HepG2 (cell line): Measurements from ENCODE around the gene TUBG2. TPM values are rescaled to one million over a fixed set of nuclear protein-coding genes. Genes with fewer than 3 reads are reported as not detected.

Source experiments
- ARID3A ChIP-seq: IDR thresholded peaks from 2 replicates; pipeline ENCODE4 v1.6.1; 2012; ENCODE audit warnings: low read depth, low read length, improper control_type of control experiment
- ATF2 ChIP-seq: sonication (generic); formaldehyde crosslinking; IDR thresholded peaks from 2 replicates; pipeline ENCODE4 v1.4.0; 2020; ENCODE audit warnings: missing genetic modification reagents
- FOXO4 ChIP-seq: sonication (generic); formaldehyde crosslinking; conservative IDR thresholded peaks from 2 replicates; pipeline ENCODE4 v1.8.1; 2023; ENCODE audit warnings: missing genetic modification reagents
- HNRNPLL ChIP-seq: fragments of 200-400 bp; formaldehyde crosslinking; IDR thresholded peaks from 2 replicates; pipeline ENCODE4 v1.6.1; 2017; ENCODE audit warnings: mild to moderate bottlenecking, low read depth, low read length; ENCODE audit not compliant: poor library complexity, severe bottlenecking
- KDM3A ChIP-seq: IDR thresholded peaks from 2 replicates; pipeline ENCODE4 v1.6.1; 2018; ENCODE audit warnings: low read depth, missing compliant biosample characterization
- NFYC ChIP-seq: IDR thresholded peaks from 2 replicates; pipeline ENCODE4 v1.6.1; 2016; ENCODE audit warnings: missing genetic modification reagents, missing compliant biosample characterization
- SOX5 ChIP-seq: IDR thresholded peaks from 2 replicates; pipeline ENCODE4 v1.6.1; 2016; ENCODE audit warnings: borderline replicate concordance
- TMF1 ChIP-seq: sonication (generic); formaldehyde crosslinking; IDR thresholded peaks from 2 replicates; pipeline ENCODE4 v1.8.1; 2022; ENCODE audit warnings: low read depth, missing genetic modification reagents
- TRAFD1 ChIP-seq: sonication (generic); formaldehyde crosslinking; IDR thresholded peaks from 2 replicates; pipeline ENCODE4 v1.5.1; 2020; ENCODE audit warnings: missing genetic modification reagents, mild to moderate bottlenecking, borderline replicate concordance
- ZBTB46 ChIP-seq: sonication (generic); formaldehyde crosslinking; IDR thresholded peaks from 2 replicates; pipeline ENCODE4 v1.4.0; 2020; ENCODE audit warnings: mild to moderate bottlenecking, missing genetic modification reagents, borderline replicate concordance
- ZBTB7A ChIP-seq: sonication (generic); formaldehyde crosslinking; IDR thresholded peaks from 2 replicates; pipeline ENCODE4 v1.8.0; 2022; ENCODE audit warnings: mild to moderate bottlenecking, missing genetic modification reagents
- ZNF136 ChIP-seq: sonication (generic); formaldehyde crosslinking; IDR thresholded peaks from 2 replicates; pipeline ENCODE4 v1.8.1; 2022; ENCODE audit warnings: low read depth, mild to moderate bottlenecking, moderate library complexity, missing genetic modification reagents
- ZNF20 ChIP-seq: sonication (generic); formaldehyde crosslinking; IDR thresholded peaks from 2 replicates; pipeline ENCODE4 v1.4.0; 2020; ENCODE audit warnings: mild to moderate bottlenecking, moderate library complexity, missing genetic modification reagents
- ZNF33B ChIP-seq: sonication (generic); formaldehyde crosslinking; IDR thresholded peaks from 2 replicates; pipeline ENCODE4 v1.5.1; 2020; ENCODE audit warnings: mild to moderate bottlenecking, missing genetic modification reagents
- ZNF362 ChIP-seq: sonication (generic); formaldehyde crosslinking; IDR thresholded peaks from 2 replicates; pipeline ENCODE4 v1.4.0; 2020; ENCODE audit warnings: missing genetic modification reagents, mild to moderate bottlenecking, borderline replicate concordance
- ZNF431 ChIP-seq: sonication (generic); formaldehyde crosslinking; IDR thresholded peaks from 2 replicates; pipeline ENCODE4 v1.9.0; 2022; ENCODE audit warnings: missing genetic modification reagents, low read depth, mild to moderate bottlenecking, borderline replicate concordance
- ZNF564 ChIP-seq: sonication (generic); formaldehyde crosslinking; IDR thresholded peaks from 2 replicates; pipeline ENCODE4 v1.8.1; 2023; ENCODE audit warnings: mild to moderate bottlenecking, missing genetic modification reagents
- ZNF607 ChIP-seq: sonication (generic); formaldehyde crosslinking; IDR thresholded peaks from 2 replicates; pipeline ENCODE4 v1.5.1; 2020; ENCODE audit warnings: missing genetic modification reagents, mild to moderate bottlenecking, borderline replicate concordance
- ZNF749 ChIP-seq: sonication (generic); formaldehyde crosslinking; IDR thresholded peaks from 2 replicates; pipeline ENCODE4 v1.8.0; 2022; ENCODE audit warnings: mild to moderate bottlenecking, missing genetic modification reagents, moderate library complexity, borderline replicate concordance
- ZSCAN29 ChIP-seq: sonication (generic); formaldehyde crosslinking; conservative IDR thresholded peaks from 2 replicates; pipeline ENCODE4 v1.4.0; 2020; ENCODE audit warnings: mild to moderate bottlenecking, missing genetic modification reagents
- polyA plus RNA-seq, 8 experiments: library from polyadenylated mRNA; depleted of rRNA in 3 of 8; stranded (reverse) in 7 of 8; unstranded in 1 of 8; fragments of >200 nt; fragmentation: Illumina TruSeq in 4 of 8; extraction: Trizol in 4 of 8; gene quantifications; 2 replicates each; pipeline versions ENCODE4 v1.2.1 to v1.2.3, GENCODE V29; 2011 to 2016; ENCODE audit warnings: low read depth in 4 of 8, missing spikeins in 1 of 8, mixed read lengths in 1 of 8; ENCODE audit not compliant: insufficient read depth in 1 of 8
- total RNA-seq, 5 experiments: library from RNA; depleted of rRNA; stranded (reverse); fragments of >200 nt; fragmentation: Illumina TruSeq; extraction: Trizol; gene quantifications; 2 replicates each; pipeline ENCODE4 v1.2.3, GENCODE V29; 2016; ENCODE audit warnings: low read depth in 1 of 5

TUBG2 gene
- total and polyA plus RNA-seq, 2 of the 13 experiments (the other 11 are each of a cell fraction or from before 2014, with no cell fraction given), result 16.0 to 42.3 TPM

- TF ChIP-seq ZBTB7A (CRISPR knock-in tag) (peak; percentile 73; the same call in 1 of the 2 replicates), ZNF431 (CRISPR knock-in tag) (no peak), HNRNPLL (peak; percentile 60), NFYC (CRISPR knock-in tag) (no peak), ZNF136 (CRISPR knock-in tag) (no peak), ATF2 (CRISPR knock-in tag) (no peak), FOXO4 (CRISPR knock-in tag) (no peak), ZNF607 (CRISPR knock-in tag) (no peak; the same call in 1 of the 2 replicates), ZSCAN29 (CRISPR knock-in tag) (no peak), ZBTB46 (CRISPR knock-in tag) (no peak; the same call in 1 of the 2 replicates), TRAFD1 (CRISPR knock-in tag) (no peak), ZNF749 (CRISPR knock-in tag) (peak; percentile 51; the same call in 1 of the 2 replicates), ZNF564 (CRISPR knock-in tag) (0 out of 2 replicates have a peak, but pooled peaks have one; percentile 69), ARID3A (no peak), ZNF20 (CRISPR knock-in tag) (no peak), ZNF362 (no peak), TMF1 (CRISPR knock-in tag) (peak; percentile 9; the same call in 1 of the 2 replicates), SOX5 (CRISPR knock-in tag) (no peak), KDM3A (0 out of 2 replicates have a peak, but pooled peaks have one; percentile 13), ZNF33B (CRISPR knock-in tag) (peak; percentile 31)
These were observed 17.4 kb downstream of the TUBG2 start, which contains the start of gene PLEKHH3 (continued) for GRCh38 chr17:42676424-42677011.
